Mucosa of rectum (tissue), 2 donors: ENCODE data around the gene UGT2B11.
A peak's percentile ranks its signal among the peaks of the same experiment; 100 is the strongest.
"Not testable (repeated sequence)": the region's sequence is repeated elsewhere in the genome, so short reads cannot be mapped to it uniquely, and the experiment has no call there.

Source experiments
- H3K27ac ChIP-seq, 2 donors: one replicate each; pipeline ENCODE4 v1.7.0; 2013; ENCODE audit warnings: inconsistent platforms in 2 of 2, low read depth in 2 of 2, low read length in 2 of 2
- H3K27me3 ChIP-seq, 2 donors: one replicate each; pipeline ENCODE4 v1.7.0; 2013; ENCODE audit warnings: low read length in 2 of 2; ENCODE audit not compliant: control insufficient read depth in 2 of 2, insufficient read depth in 2 of 2
- H3K36me3 ChIP-seq, 2 donors: one replicate each; pipeline ENCODE4 v1.7.0; 2013; ENCODE audit warnings: low read length in 2 of 2; ENCODE audit not compliant: control insufficient read depth in 2 of 2, insufficient read depth in 2 of 2
- H3K4me1 ChIP-seq, 2 donors: one replicate each; pipeline ENCODE4 v1.7.0; 2013; ENCODE audit warnings: low read length in 2 of 2, mild to moderate bottlenecking in 1 of 2; ENCODE audit not compliant: control insufficient read depth in 2 of 2, insufficient read depth in 2 of 2
- H3K4me3 ChIP-seq, 2 donors: one replicate each; pipeline ENCODE4 v1.7.0; 2013; ENCODE audit warnings: low read length in 2 of 2
- H3K9ac ChIP-seq, 2 donors: one replicate each; pipeline ENCODE4 v1.7.0; 2013; ENCODE audit warnings: low read length in 2 of 2, low read depth in 1 of 2, mild to moderate bottlenecking in 1 of 2
- H3K9me3 ChIP-seq, 2 donors: one replicate each; pipeline ENCODE4 v1.7.0; 2013; ENCODE audit warnings: low read length in 2 of 2; ENCODE audit not compliant: control insufficient read depth in 2 of 2
- donor health status: healthy.
- donor health status: Normal muscosa, but diverticular disease.

The UGT2B11 gene

GRCh38 chr4:69214716-69215115 lies at the start of gene UGT2B11:
Gene UGT2B11, minus strand, starts transcription at chr4:69214748. Its CDS starts 26 bp downstream, at chr4:69214722.
- Histone ChIP-seq H3K9me3 (no peaks in the 10 kb centered on the region), H3K27ac (no peak within 1 kb of the TSS), H3K9ac (no peak within 1 kb of the TSS), H3K4me3 (no peak within 1 kb of the TSS), H3K4me1 (no peaks in the 10 kb centered on the region), H3K27me3 (no peaks in the 10 kb centered on the region), H3K36me3 (no peaks in the 10 kb centered on the region)

- not testable (repeated sequence) for H3K36me3 ChIP-seq, H3K27ac ChIP-seq, H3K4me1 ChIP-seq, H3K27me3 ChIP-seq, H3K4me3 ChIP-seq, H3K9me3 ChIP-seq, H3K9ac ChIP-seq
These were observed 38.7 kb upstream of the UGT2B11 start for GRCh38 chr4:69253147-69253772.

- not testable (repeated sequence) for H3K27me3 ChIP-seq, H3K27ac ChIP-seq, H3K9me3 ChIP-seq, H3K9ac ChIP-seq, H3K4me3 ChIP-seq, H3K4me1 ChIP-seq, H3K36me3 ChIP-seq
These were observed 36.3 kb upstream of the UGT2B11 start for GRCh38 chr4:69250884-69251283.

- not testable (repeated sequence) for H3K9me3 ChIP-seq, H3K27ac ChIP-seq, H3K27me3 ChIP-seq, H3K9ac ChIP-seq, H3K36me3 ChIP-seq, H3K4me3 ChIP-seq, H3K4me1 ChIP-seq
These were observed 28.2 kb upstream of the UGT2B11 start for GRCh38 chr4:69242562-69243240.

GRCh38 chr4:69241746-69242145 lies 27.2 kb upstream of the UGT2B11 start:
- H3K9ac ChIP-seq, H3K36me3 ChIP-seq, H3K27me3 ChIP-seq, H3K27ac ChIP-seq, H3K4me1 ChIP-seq, H3K9me3 ChIP-seq, H3K4me3 ChIP-seq: not testable (repeated sequence)

- not testable (repeated sequence) for H3K4me3 ChIP-seq, H3K27ac ChIP-seq, H3K36me3 ChIP-seq, H3K9me3 ChIP-seq, H3K27me3 ChIP-seq, H3K4me1 ChIP-seq, H3K9ac ChIP-seq
These were observed 26.2 kb upstream of the UGT2B11 start for GRCh38 chr4:69240787-69241186.

GRCh38 chr4:69239557-69240168 lies 25.1 kb upstream of the UGT2B11 start:
- H3K27ac ChIP-seq, result no peak overlapping the region
- H3K4me3 ChIP-seq, result peak overlapping the region in 1 of 2 donors; percentile 3
- H3K36me3 ChIP-seq, result no peaks in the 10 kb centered on the region
- peaks cover 0 to 3% of the 10 kb centered on the region in 2 donors for H3K4me1 ChIP-seq
- H3K9ac ChIP-seq, result no peak overlapping the region
- H3K9me3 ChIP-seq, result no peaks in the 10 kb centered on the region
- H3K27me3 ChIP-seq, result no peaks in the 10 kb centered on the region

GRCh38 chr4:69239092-69239491 lies 24.5 kb upstream of the UGT2B11 start:
- no peak overlapping the region for H3K9ac ChIP-seq
- no peaks in the 10 kb centered on the region for H3K27me3 ChIP-seq
- H3K9me3 ChIP-seq, result no peaks in the 10 kb centered on the region
- H3K36me3 ChIP-seq, result no peaks in the 10 kb centered on the region
- H3K27ac ChIP-seq, result no peak overlapping the region
- H3K4me1 ChIP-seq, result peaks cover 0 to 3% of the 10 kb centered on the region in 2 donors
- H3K4me3 ChIP-seq, result peak overlapping the region in 1 of 2 donors; percentile 3

GRCh38 chr4:69224891-69225290 lies 10.3 kb upstream of the UGT2B11 start:
- H3K9me3 ChIP-seq, result no peaks in the 10 kb centered on the region
- no peak overlapping the region for H3K27ac ChIP-seq
- H3K36me3 ChIP-seq, result no peaks in the 10 kb centered on the region
- H3K4me3 ChIP-seq, result no peak overlapping the region
- H3K27me3 ChIP-seq, result no peaks in the 10 kb centered on the region
- no peak overlapping the region for H3K9ac ChIP-seq
- no peaks in the 10 kb centered on the region for H3K4me1 ChIP-seq

- H3K9ac ChIP-seq, H3K27me3 ChIP-seq, H3K4me3 ChIP-seq, H3K27ac ChIP-seq, H3K36me3 ChIP-seq, H3K4me1 ChIP-seq, H3K9me3 ChIP-seq: not testable (repeated sequence)
These were observed 8.7 kb upstream of the UGT2B11 start for GRCh38 chr4:69223277-69223676.
